ENCODE measurements around the gene PLIN1.

Gene PLIN1

DNA sequence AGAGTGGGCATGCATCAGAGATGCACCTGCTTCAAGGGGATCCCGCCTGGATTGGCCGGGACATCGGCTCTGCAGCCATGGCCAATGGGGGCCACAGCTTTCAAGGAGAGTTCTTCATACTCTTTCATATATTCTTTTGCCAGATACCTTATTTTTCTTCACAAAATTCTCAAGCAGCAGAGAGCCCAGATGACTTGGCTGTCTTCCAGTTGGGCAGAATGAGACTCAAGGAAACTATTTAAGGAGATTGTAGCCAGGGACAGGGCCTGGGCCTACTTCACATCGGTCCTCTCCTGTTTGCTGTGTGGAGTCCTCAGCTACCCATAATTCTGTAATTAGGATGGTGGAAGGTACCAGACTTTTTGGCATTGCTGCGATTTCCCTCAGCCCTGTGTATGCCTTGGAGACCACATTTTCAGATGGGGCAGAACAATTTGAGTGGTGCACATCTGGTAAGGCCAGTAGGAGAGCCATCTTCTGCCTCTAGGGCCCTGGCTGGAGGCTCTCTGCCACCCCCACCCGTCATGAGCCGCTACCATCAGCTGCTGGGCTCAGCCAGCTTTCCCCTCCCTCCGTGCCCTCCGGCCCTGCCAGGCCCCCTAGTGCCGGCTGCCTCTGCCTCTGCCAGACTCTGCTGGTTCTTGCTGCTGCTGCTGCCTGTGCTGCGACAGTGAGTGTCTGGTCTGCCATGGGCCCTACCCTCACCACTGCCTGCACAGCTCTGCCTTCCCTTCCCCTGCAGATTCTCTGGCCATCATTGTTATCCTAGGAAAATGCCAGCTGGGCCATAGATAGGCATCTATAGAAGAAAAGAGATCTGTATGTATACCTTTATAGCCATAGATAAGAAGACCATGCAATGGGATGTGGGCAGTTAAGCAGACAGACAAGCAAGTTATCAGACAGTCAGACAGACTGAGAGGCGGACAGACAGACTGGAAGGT, 6.7 kb downstream of the PLIN1 start:
- no peak for DNase-seq (ENCODE audit: low spot score)

GRCh38 chr15:89671687-89672086, 7.5 kb downstream of the PLIN1 start:
- no peak for DNase-seq (ENCODE audit: low spot score)

GRCh38 chr15:89670971-89671560, 8.1 kb downstream of the PLIN1 start:
- DNase-seq (ENCODE audit: low spot score) = no peak

DNA sequence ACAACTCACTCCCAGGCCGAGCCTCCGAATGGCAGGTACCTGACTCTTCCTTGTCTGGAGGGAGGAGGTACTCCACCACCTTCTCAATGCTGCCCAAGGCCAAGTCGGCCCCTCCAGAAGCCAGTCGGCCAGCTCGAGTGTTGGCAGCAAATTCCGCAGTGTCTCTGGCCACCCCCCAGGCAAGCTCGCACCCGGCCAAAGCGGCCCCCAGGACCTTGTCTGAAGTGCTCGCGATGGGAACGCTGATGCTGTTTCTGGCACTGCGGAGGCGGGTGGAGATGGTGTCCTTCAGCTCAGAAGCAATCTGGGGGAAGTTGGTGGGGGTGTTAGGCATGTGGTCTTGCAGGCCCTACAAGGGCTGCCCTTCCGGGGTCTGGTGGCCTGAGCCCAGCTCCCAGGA, 9.2 kb downstream of the PLIN1 start:
- DNase-seq (ENCODE audit: low spot score) = no peak

DNA sequence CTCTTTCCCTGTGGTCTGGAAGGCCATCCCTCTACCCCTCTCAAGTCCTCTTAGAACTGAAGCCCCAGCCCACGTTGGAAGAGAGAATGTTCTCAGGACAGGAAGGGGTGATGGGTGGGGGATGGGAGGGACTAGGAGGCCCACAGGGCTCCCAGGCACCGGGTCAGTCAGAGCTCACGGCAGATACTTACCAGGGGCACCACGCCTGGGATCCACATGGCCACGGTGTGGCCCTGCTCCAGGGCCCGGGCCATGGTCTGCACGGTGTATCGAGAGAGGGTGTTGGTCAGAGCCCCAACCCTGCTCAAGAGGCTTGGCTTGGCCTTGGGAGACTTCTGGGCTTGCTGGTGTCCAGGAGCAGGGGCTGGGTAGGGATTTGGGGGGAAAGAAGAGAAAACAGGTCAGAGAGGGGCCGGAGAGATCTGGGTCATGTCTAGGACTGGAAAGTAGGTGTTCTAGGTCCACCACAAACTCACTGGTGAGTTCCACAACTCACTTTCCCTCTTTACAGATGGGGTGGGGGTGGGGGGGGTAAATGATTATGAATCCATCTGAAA, 9.8 kb downstream of the PLIN1 start:
- DNase-seq (ENCODE audit: low spot score) = no peak

DNA sequence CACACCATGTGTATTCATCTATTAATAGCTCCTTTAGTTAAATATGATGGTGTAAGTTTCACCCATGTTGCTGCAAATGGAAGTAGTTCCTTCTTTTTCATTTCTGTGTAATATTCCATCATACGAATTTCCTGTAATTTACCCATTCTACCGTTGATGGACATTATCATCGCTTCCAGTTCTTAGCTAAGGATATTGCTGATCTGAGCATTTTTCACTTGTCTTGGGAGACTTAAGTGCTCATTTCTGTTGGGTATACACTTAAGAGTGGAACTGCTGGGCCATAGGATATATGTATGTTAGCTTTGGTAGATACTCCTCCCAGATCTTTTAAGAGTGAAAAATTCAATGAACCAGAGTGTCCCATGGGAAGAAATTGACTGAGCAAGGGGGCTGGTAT, 11.0 kb downstream of the PLIN1 start:
- DNase-seq (ENCODE audit: low spot score) = no peak

- no peak for DNase-seq (ENCODE audit: low spot score)
Measured at GRCh38 chr15:89667706-89667960, 11.5 kb downstream of the PLIN1 start.

DNA sequence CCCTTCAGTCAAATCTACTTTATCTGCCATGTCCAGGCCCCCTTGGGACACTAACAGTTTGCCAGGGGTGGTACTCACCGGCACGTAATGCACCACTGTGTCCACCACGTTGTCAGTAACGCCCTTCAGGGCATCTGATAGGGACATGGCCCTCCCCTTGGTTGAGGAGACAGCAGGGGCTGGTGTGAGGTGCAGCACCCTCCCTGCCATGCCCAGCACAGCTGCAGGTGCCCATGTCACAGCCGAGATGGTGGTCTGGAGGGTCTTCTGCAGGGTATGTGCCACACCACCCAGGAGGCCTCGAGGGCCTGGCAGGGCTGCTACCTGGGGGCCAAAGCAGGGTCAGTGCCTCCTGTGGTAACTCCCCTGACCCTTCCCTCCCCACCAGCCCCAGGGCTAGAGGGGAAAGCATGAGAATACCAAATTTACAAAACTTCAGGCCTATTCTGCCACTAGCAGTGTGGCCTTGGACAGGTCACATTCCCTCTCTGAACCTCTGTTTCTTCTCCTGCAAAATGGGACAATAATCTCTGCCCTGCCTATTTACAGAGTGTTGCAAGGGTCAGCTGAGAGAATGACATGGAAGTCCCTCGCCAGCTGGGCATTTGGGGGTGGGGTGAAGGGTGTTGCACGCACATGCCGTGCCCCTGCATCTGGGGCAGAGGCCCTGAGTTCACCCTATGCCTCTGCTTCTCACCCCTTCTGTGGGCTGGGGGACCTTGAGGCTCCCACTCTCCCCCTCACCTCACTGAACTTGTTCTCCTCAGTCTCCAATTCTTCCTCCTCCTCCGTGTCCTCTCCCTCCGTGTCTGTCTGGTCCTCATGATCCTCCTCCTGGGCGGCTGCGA, 12.1 kb downstream of the PLIN1 start:
- DNase-seq (ENCODE audit: low spot score) = no peak

DNA sequence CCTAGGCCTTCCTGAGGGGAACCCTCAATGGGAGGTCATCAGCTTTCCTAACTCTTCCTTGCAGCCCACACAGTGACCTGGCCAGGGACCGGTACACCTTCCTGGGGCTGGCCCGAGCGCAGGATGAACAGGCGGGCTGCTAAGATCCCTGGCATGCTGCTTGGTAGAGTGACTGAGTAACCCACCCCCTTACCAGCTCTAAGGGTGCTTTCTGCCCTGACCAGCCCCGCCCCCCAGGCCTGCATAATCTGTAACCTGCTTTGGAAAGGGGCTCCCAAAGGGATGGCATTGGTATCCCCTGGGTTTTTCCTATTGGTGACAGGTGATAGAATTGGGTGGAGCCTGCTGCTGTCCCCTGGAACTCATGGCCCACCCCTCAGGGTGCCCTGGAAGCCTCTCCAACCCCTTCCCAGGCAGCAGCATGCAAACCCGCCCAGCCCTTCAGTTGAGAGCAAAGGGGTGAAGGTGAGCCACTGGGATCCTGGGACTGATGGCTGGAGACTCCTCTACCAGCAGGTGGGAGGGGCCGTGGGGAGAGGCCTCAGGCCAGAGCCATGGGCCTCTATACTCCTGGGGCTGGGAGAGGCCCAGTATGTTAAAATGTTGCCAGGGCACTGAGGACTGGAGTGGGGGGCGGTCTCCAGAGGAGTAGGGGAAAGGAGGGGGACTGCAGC, 12.8 kb downstream of the PLIN1 start:
- DNase-seq (ENCODE audit: low spot score) = no peak

GRCh38 chr15:89665449-89666181, 13.6 kb downstream of the PLIN1 start:
- peak; percentile 45 for DNase-seq (ENCODE audit: low spot score)

DNA sequence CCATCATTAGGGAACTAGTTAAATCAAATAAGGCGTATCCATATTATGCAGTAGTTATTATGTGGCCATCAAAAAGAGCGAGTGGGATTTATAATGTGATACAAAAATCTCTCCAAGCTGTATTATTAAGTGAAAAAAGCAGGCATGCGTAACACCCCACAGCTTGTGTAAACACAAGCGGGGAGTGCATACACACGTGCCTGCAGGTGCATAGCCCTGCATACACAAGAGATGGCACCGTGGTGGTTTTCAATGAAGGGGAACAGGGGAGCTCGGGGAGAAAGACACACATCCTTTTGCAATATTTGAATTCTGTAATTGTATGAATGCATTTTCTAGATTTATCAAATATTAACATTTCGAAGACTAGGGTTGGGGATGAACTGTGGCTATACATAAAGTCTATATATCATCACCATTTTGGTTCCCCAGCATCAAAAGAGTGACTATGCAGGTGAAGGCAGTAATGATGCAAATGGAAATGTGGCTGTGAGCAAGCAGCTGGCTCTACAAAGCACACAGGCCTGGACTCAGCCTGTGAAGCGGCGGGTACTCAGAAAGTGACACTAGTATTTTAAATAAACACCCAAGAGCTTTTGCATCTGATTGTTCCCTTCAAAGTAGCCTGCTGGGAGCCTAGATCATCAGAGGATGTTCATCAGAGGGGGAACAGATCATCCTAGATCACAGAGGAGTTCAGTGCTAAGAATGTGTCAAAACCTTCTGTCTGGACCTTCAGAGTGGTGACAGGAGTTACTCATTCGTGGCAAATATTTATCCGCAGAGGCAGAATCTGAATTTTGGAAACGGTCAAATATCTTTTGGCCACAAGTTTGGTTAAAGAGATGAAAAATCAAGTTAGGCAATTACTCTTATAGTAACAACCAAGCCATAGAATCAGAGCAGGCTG, 14.5 kb downstream of the PLIN1 start:
- no peak for DNase-seq (ENCODE audit: low spot score)

GRCh38 chr15:89662893-89663626, 16.1 kb downstream of the PLIN1 start:
- DNase-seq (ENCODE audit: low spot score) = no peak

- DNase-seq (ENCODE audit: low spot score) = no peak
Measured at GRCh38 chr15:89660556-89660955, 18.6 kb downstream of the PLIN1 start.

DNA sequence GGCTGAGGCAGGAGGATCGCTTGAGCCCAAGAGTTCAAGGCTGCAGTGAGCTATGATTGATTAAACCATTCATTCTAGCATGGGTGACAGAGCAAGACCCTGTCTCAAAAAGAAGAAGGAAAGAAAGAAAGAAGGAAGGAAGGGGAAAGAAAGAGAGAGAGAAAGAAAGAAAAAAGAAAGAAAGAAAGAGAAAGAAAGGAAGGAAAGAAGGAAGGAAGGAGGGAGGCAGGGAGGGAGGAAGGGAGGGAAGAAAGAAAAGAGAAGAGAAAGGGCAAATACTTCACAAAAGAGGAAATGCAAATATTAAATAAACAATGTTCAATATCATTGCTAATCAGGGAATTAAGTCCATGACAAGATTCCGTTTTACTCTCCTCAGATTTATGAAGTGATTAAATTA, 19.9 kb downstream of the PLIN1 start:
- DNase-seq (ENCODE audit: low spot score) = no peak

- no peak for DNase-seq (ENCODE audit: low spot score)
Measured at GRCh38 chr15:89657686-89658200, 21.4 kb downstream of the PLIN1 start.

DNA sequence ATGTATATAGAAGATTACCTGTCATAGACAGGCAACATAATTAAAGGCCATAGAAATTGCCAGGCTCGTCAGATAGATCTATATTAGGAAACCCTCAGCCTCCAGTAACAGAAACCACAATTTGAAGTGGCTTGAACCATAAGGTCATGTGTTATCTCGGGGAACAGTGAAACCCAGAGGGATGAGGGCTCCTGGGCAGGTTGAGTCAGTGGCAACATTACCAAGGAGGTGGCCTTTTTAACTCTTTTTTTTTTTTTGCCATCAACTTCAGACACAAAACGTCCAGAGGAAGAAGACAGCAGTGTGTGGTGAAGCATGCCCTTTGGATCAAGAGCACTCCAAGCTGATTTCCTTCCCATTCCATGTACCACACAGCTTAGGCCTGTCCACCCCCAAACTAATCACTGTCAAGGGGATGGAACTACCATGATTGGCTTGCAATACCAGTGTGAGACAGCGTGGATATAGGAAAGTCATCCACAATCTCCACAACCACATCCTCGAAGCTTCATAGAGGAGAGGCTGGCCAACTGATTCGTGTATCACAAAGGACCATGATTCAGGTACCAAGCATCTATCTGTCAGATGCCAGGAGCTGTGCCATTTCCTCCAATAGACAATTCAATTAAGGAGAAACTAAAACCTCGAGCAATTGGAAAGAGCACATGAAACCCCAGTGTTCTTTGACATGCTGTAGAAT, 22.9 kb downstream of the PLIN1 start:
- DNase-seq (ENCODE audit: low spot score) = no peak

DNA sequence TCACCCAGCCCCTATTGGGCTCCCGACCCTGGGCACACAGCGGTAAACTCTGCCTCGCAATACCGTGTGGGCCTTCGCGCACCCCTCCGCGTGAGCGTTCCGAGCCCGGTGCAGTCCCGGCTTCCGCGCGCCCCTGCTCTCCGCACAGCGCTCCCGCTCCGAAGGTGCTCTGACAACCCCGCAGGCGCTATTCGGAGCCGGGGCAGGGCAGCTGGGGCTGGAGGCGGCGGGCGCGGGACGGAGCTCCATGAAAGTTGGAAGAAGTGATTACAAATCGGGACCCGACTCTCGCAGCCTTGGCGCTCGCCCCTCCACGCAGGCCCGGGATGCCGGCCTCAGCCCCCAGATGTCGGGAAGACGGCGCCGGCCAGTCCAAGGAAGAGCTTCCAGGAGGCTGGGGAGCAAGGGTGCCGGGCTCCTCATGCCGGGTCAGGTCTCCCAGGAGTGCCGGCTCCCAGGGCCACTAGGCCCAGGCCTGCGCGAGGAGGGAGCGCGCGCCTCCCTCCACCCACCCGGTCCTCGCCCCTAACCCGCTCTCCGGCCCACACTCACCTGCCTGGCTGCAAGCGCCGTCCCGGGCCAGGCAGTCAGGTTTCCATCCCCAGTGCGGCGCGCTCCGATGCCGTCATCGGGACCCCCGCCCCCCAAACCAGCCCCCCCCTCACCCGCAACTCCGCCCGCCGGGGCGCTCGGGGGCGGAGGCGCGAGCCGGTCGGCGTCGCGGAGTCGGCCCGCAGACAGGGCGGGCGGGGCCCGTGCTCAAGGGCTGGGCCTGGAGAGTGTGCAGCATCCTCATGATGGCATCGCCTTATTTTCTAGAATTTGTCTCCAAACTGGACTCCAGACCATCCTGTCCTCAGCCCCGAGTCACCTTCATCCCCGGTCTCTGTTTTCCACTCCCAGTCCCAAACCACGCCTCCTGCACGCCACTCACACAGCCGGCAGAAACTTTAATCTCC, 24.0 kb downstream of the PLIN1 start, which contains the start of gene KIF7:
KIF7 (minus strand) TSS at position 621 of the 959 bp plus-strand sequence. CDS start 2,537 bp downstream, outside the sequence.
- DNase-seq (ENCODE audit: low spot score) = peak; percentile 90
